Measurements from ENCODE around the gene KEAP1. TPM values are rescaled to one million over a fixed set of nuclear protein-coding genes. Genes with fewer than 3 reads are reported as not detected.

Gene KEAP1
- total and polyA plus RNA-seq, 9 of the 15 experiments (the other 6 are each of a cell fraction or from before 2014, with no cell fraction given): 2.1 to 95.6 (median 64.3) TPM

GRCh38 chr19:10505583-10506229, 2.5 kb upstream of the KEAP1 start (continued):
- TF ChIP-seq ZNF740 (CRISPR knock-in tag; IDR thresholded peaks at IDR 0.05) (no peak), ZNF740 (tag; IDR thresholded peaks at IDR 0.05) (no peak), CREB1 (IDR thresholded peaks at IDR 0.05) (no peak), CREB1 (CRISPR knock-in tag; IDR thresholded peaks at IDR 0.05) (peak; percentile 49; the same call in 1 of the 2 replicates), NFYB (IDR thresholded peaks at IDR 0.05; ENCODE audit: extremely low read depth, insufficient read length) (no peak), ZNF561 (CRISPR knock-in tag; conservative IDR thresholded peaks at IDR 0.05) (no peak), POLR3G (IDR thresholded peaks at IDR 0.05; ENCODE audit: extremely low read depth, insufficient read length, insufficient replicate concordance) (no peak), MBD1 (CRISPR knock-in tag; IDR thresholded peaks at IDR 0.05) (no peak), AFF1 (IDR thresholded peaks at IDR 0.05; ENCODE audit: low read depth in 1 of 2, partially characterized antibody in 2 of 2) (no peak), DIDO1 (tag; IDR thresholded peaks at IDR 0.05; ENCODE audit: low read depth) (no peak), ZNF3 (CRISPR knock-in tag; IDR thresholded peaks at IDR 0.05) (no peak), FOXM1 (IDR thresholded peaks at IDR 0.05; ENCODE audit: low read depth) (no peak), FOXM1 (CRISPR knock-in tag; IDR thresholded peaks at IDR 0.05; ENCODE audit: low read depth) (no peak), ARID4B (CRISPR knock-in tag; IDR thresholded peaks at IDR 0.05) (no peak), HDAC1 (IDR thresholded peaks at IDR 0.05) (no peak), NFATC3 (IDR thresholded peaks at IDR 0.05) (no peak), CBX8 (IDR thresholded peaks at IDR 0.05; ENCODE audit: borderline replicate concordance, extremely low read depth, low read depth, low read length, poor library complexity, severe bottlenecking) (no peak)

Measured in K562 (cell line).